HFFc6 (cell line): ENCODE data around the gene TRAPPC2B. TPM values are rescaled to one million over a fixed set of nuclear protein-coding genes. Genes with fewer than 3 reads are reported as not detected.

Experiments used
- DNase-seq: peaks from one replicate; pipeline ENCODE4 v3.0.0-alpha.2; 2018
- H3K27ac Mint-ChIP-seq: 2 replicates; pipeline ENCODE4 v1.8.0; 2020; ENCODE audit warnings: mild to moderate bottlenecking, mixed read lengths
- H3K27me3 Mint-ChIP-seq: 2 replicates; pipeline ENCODE4 v1.8.0; 2021; ENCODE audit warnings: mild to moderate bottlenecking, moderate library complexity, mixed read lengths; ENCODE audit not compliant: insufficient read depth
- H3K36me3 Mint-ChIP-seq: 2 replicates; pipeline ENCODE4 v1.8.0; 2021; ENCODE audit warnings: low read depth, mixed read lengths
- H3K4me1 Mint-ChIP-seq: 2 replicates; pipeline ENCODE4 v1.8.0; 2020; ENCODE audit warnings: low read depth, mixed read lengths
- H3K4me3 Mint-ChIP-seq: 2 replicates; pipeline ENCODE4 v1.8.0; 2020; ENCODE audit warnings: mild to moderate bottlenecking, moderate library complexity, mixed read lengths
- H3K9me3 Mint-ChIP-seq: 2 replicates; pipeline ENCODE4 v1.8.0; 2020; ENCODE audit warnings: mild to moderate bottlenecking, mixed read lengths
- CTCF ChIP-seq: fragments of 200-600 bp; sonication (generic); IDR thresholded peaks from 2 replicates; pipeline ENCODE4 v1.5.0; 2021; ENCODE audit warnings: antibody characterized with exemption, mild to moderate bottlenecking
- total RNA-seq, 6 experiments: library from RNA; stranded (reverse); fragmentation: NEBNext Ultra II Directional; extraction: Animal tissue kit (Norgen Biotek cat#: 25700); gene quantifications; 2 replicates in 1 of 6; 3 replicates in 5 of 6; pipeline ENCODE4 v1.2.3, GENCODE V29; 2021

Gene TRAPPC2B
- total RNA-seq, 6 experiments from 2014 or later, result 7.3 to 8.5 (median 8.2) TPM

- no peaks in the 10 kb centered on the region for H3K27me3 Mint-ChIP-seq
- no peak overlapping the region for H3K4me3 Mint-ChIP-seq
- H3K27ac Mint-ChIP-seq, result no peak overlapping the region
- H3K4me1 Mint-ChIP-seq, result peaks cover 25% of the 10 kb centered on the region
- DNase-seq, result no peak
- peaks cover 3% of the 10 kb centered on the region; the same call in 1 of the 2 replicates for H3K9me3 Mint-ChIP-seq
- H3K36me3 Mint-ChIP-seq, result peaks cover 81% of the 10 kb centered on the region
- no peak for TF ChIP-seq CTCF
These were observed 7.4 kb upstream of the TRAPPC2B start for GRCh38 chr19:57355916-57356315.

GRCh38 chr19:57357406-57357805, 5.9 kb upstream of the TRAPPC2B start:
- H3K9me3 Mint-ChIP-seq, result peaks cover 3% of the 10 kb centered on the region; the same call in 1 of the 2 replicates
- H3K27me3 Mint-ChIP-seq, result no peaks in the 10 kb centered on the region
- no peak for DNase-seq
- TF ChIP-seq CTCF, result no peak
- no peak overlapping the region for H3K27ac Mint-ChIP-seq
- H3K4me1 Mint-ChIP-seq, result peaks cover 14% of the 10 kb centered on the region
- no peak overlapping the region for H3K4me3 Mint-ChIP-seq
- peaks cover 70% of the 10 kb centered on the region for H3K36me3 Mint-ChIP-seq

- Mint-ChIP-seq H3K4me3 (no peak overlapping the region), H3K9me3 (peaks cover 9% of the 10 kb centered on the region), H3K4me1 (peaks cover 16% of the 10 kb centered on the region), H3K36me3 (peaks cover 62% of the 10 kb centered on the region), H3K27ac (no peak overlapping the region), H3K27me3 (no peaks in the 10 kb centered on the region)
- TF ChIP-seq CTCF, result no peak
- no peak for DNase-seq
These were observed 4.1 kb upstream of the TRAPPC2B start for GRCh38 chr19:57359300-57359699.

GRCh38 chr19:57362419-57362818, 932 bp upstream of the TRAPPC2B start:
- TF ChIP-seq CTCF, result no peak
- Mint-ChIP-seq H3K9me3 (peaks cover 6% of the 10 kb centered on the region), H3K27ac (peak overlapping the region; percentile 95), H3K36me3 (peaks cover 35% of the 10 kb centered on the region), H3K27me3 (no peaks in the 10 kb centered on the region), H3K4me1 (peaks cover 17% of the 10 kb centered on the region), H3K4me3 (peak overlapping the region; percentile 97)
- no peak for DNase-seq

GRCh38 chr19:57363688-57364181, 384 bp downstream of the TRAPPC2B start:
- Mint-ChIP-seq H3K9me3 (peaks cover 6% of the 10 kb centered on the region), H3K27me3 (no peaks in the 10 kb centered on the region), H3K27ac (peak overlapping the region; percentile 95), H3K4me1 (peaks cover 17% of the 10 kb centered on the region), H3K36me3 (peaks cover 26% of the 10 kb centered on the region), H3K4me3 (peak overlapping the region; percentile 97)
- no peak for DNase-seq
- no peak for TF ChIP-seq CTCF

GRCh38 chr19:57366776-57367175, 3.4 kb downstream of the TRAPPC2B start:
- Mint-ChIP-seq H3K27ac (no peak overlapping the region), H3K4me1 (peaks cover 17% of the 10 kb centered on the region), H3K27me3 (peaks cover 2% of the 10 kb centered on the region; the same call in 1 of the 2 replicates), H3K36me3 (peaks cover 41% of the 10 kb centered on the region), H3K9me3 (peaks cover 6% of the 10 kb centered on the region), H3K4me3 (no peak overlapping the region)
- DNase-seq, result no peak
- TF ChIP-seq CTCF, result no peak
